MM.1S (cell line): ENCODE results near the gene ELANE.

Experiments used
- DNase-seq: peaks from one replicate; pipeline ENCODE4 v3.0.0-alpha.2; 2015
- H2AFZ ChIP-seq: fragments of 300-600 bp; sonication (generic); 2 replicates; pipeline ENCODE4 v1.6.0; 2016; ENCODE audit warnings: antibody characterized with exemption, low read length
- H3F3A ChIP-seq: fragments of 300-600 bp; sonication (generic); 2 replicates; pipeline ENCODE4 v1.6.1; 2016; ENCODE audit warnings: mild to moderate bottlenecking, antibody characterized with exemption, low read length, moderate library complexity, mixed read lengths; ENCODE audit not compliant: insufficient read depth
- H3K27ac ChIP-seq: fragments of 300-600 bp; sonication (generic); 2 replicates; pipeline ENCODE4 v1.5.1; 2016; ENCODE audit warnings: mild to moderate bottlenecking, low read length
- H3K27me3 ChIP-seq: fragments of 300-600 bp; sonication (generic); replicated peaks from 2 replicates; pipeline ENCODE4 v1.6.0; 2016; ENCODE audit warnings: low read length; ENCODE audit not compliant: insufficient read depth
- H3K36me3 ChIP-seq: fragments of 300-600 bp; sonication (generic); replicated peaks from 2 replicates; pipeline ENCODE4 v1.6.1; 2016; ENCODE audit warnings: mild to moderate bottlenecking, low read length, mixed read lengths; ENCODE audit not compliant: insufficient read depth
- H3K4me1 ChIP-seq: fragments of 300-600 bp; sonication (generic); 2 replicates; pipeline ENCODE4 v1.6.1; 2016; ENCODE audit warnings: low read length, mixed read lengths
- H3K4me2 ChIP-seq: fragments of 300-600 bp; sonication (generic); 2 replicates; pipeline ENCODE4 v1.6.0; 2016; ENCODE audit warnings: low read depth, low read length
- H3K4me3 ChIP-seq: fragments of 300-600 bp; sonication (generic); 2 replicates; pipeline ENCODE4 v1.5.1; 2016; ENCODE audit warnings: low read length, mixed read lengths
- H3K79me2 ChIP-seq: fragments of 300-600 bp; sonication (generic); 2 replicates; pipeline ENCODE4 v1.6.1; 2016; ENCODE audit warnings: mixed run types, low read length, mixed read lengths
- H3K9ac ChIP-seq: fragments of 300-600 bp; sonication (generic); 2 replicates; pipeline ENCODE4 v1.6.1; 2016; ENCODE audit warnings: low read length, mixed read lengths
- H3K9me2 ChIP-seq: fragments of 300-600 bp; sonication (generic); replicated peaks from 2 replicates; pipeline ENCODE4 v1.6.1; 2016; ENCODE audit warnings: mild to moderate bottlenecking, low read length, mixed read lengths; ENCODE audit not compliant: insufficient read depth
- H3K9me3 ChIP-seq: fragments of 300-600 bp; sonication (generic); replicated peaks from 2 replicates; pipeline ENCODE4 v1.6.1; 2016; ENCODE audit warnings: mild to moderate bottlenecking, low read length, mixed read lengths; ENCODE audit not compliant: insufficient read depth
- H4K20me1 ChIP-seq: fragments of 300-600 bp; sonication (generic); 2 replicates; pipeline ENCODE4 v1.6.1; 2016; ENCODE audit warnings: mild to moderate bottlenecking, low read length, moderate library complexity, mixed read lengths; ENCODE audit not compliant: insufficient read depth
- CTCF ChIP-seq: fragments of 300-600 bp; sonication (generic); IDR thresholded peaks from 2 replicates; pipeline ENCODE4 v1.5.1; 2016; ENCODE audit warnings: antibody characterized with exemption, low read length, mixed read lengths
- EZH2 ChIP-seq: fragments of 300-600 bp; sonication (generic); optimal IDR thresholded peaks from 2 replicates; pipeline ENCODE3; 2017; ENCODE audit warnings: low read depth, mild to moderate bottlenecking, antibody characterized with exemption, low read length, mixed read lengths
- EZH2phosphoT487 ChIP-seq: fragments of 300-600 bp; sonication (generic); IDR thresholded peaks from 2 replicates; pipeline ENCODE4 v1.6.1; 2018; ENCODE audit warnings: antibody characterized with exemption, low read length

The ELANE gene

GRCh38 chr19:869245-870177 is 17.4 kb downstream of the ELANE start:
- no peaks in the 10 kb centered on the region for H3K79me2 ChIP-seq
- no peaks in the 10 kb centered on the region for H4K20me1 ChIP-seq
- no peaks in the 10 kb centered on the region for H3K9me3 ChIP-seq
- 0 out of 2 replicates have a peak, but pooled peaks cover 7% of the 10 kb centered on the region for H3K4me1 ChIP-seq
- H3K4me2 ChIP-seq, result no peak overlapping the region
- H3K4me3 ChIP-seq, result no peak overlapping the region
- no peaks in the 10 kb centered on the region for H3K27me3 ChIP-seq
- H3F3A ChIP-seq, result peaks cover 11% of the 10 kb centered on the region
- no peak overlapping the region for H3K27ac ChIP-seq
- H3K9ac ChIP-seq, result no peak overlapping the region
- DNase-seq, result no peak
- no peak overlapping the region for H2AFZ ChIP-seq
- no peaks in the 10 kb centered on the region for H3K9me2 ChIP-seq
- H3K36me3 ChIP-seq, result no peaks in the 10 kb centered on the region
- no peak for TF ChIP-seq EZH2
- no peak for TF ChIP-seq EZH2phosphoT487
- no peak for TF ChIP-seq CTCF

- Histone ChIP-seq H3K9ac (no peak overlapping the region), H3K27me3 (no peaks in the 10 kb centered on the region)
- TF ChIP-seq CTCF (no peak), EZH2phosphoT487 (no peak), EZH2 (no peak)
These were observed 18.2 kb downstream of the ELANE start for GRCh38 chr19:870314-870713.

GRCh38 chr19:870963-871401 is 18.9 kb downstream of the ELANE start:
- H3F3A ChIP-seq, result peaks cover 8% of the 10 kb centered on the region; the same call in 1 of the 2 replicates
- H3K9me2 ChIP-seq, result no peaks in the 10 kb centered on the region
- no peak for DNase-seq
- H2AFZ ChIP-seq, result no peak overlapping the region
- H3K36me3 ChIP-seq, result no peaks in the 10 kb centered on the region
- H3K4me1 ChIP-seq, result 0 out of 2 replicates have a peak, but pooled peaks cover 7% of the 10 kb centered on the region
- H3K4me2 ChIP-seq, result no peak overlapping the region
- no peaks in the 10 kb centered on the region for H3K79me2 ChIP-seq
- no peaks in the 10 kb centered on the region for H4K20me1 ChIP-seq
- TF ChIP-seq EZH2phosphoT487 (no peak), CTCF (no peak), EZH2 (no peak)
- no peak overlapping the region for H3K4me3 ChIP-seq
- H3K27ac ChIP-seq, result no peak overlapping the region
- H3K9me3 ChIP-seq, result no peaks in the 10 kb centered on the region
- H3K9ac ChIP-seq, result no peak overlapping the region
- no peaks in the 10 kb centered on the region for H3K27me3 ChIP-seq

More at GRCh38 chr19:870314-870713, 18.2 kb downstream of the ELANE start:
- H4K20me1 ChIP-seq, result no peaks in the 10 kb centered on the region
- H3K79me2 ChIP-seq, result no peaks in the 10 kb centered on the region
- H3K36me3 ChIP-seq, result no peaks in the 10 kb centered on the region
- DNase-seq, result no peak
- peaks cover 9% of the 10 kb centered on the region; the same call in 1 of the 2 replicates for H3F3A ChIP-seq
- no peak overlapping the region for H2AFZ ChIP-seq
- no peak overlapping the region for H3K4me2 ChIP-seq
- H3K9me2 ChIP-seq, result no peaks in the 10 kb centered on the region
- no peak overlapping the region for H3K4me3 ChIP-seq
- H3K27ac ChIP-seq, result no peak overlapping the region
- H3K4me1 ChIP-seq, result 0 out of 2 replicates have a peak, but pooled peaks cover 7% of the 10 kb centered on the region
- no peaks in the 10 kb centered on the region for H3K9me3 ChIP-seq
